Neutrophil (primary cell): ENCODE results near the gene PDK2.

Experiments used
- H3K27ac ChIP-seq: fragments of 200-600 bp; sonication (generic); 2 replicates; pipeline ENCODE4 v1.5.1; 2016; ENCODE audit warnings: mild to moderate bottlenecking, moderate library complexity
- H3K27me3 ChIP-seq: fragments of 200-600 bp; sonication (generic); 2 replicates; pipeline ENCODE4 v1.6.0; 2016; ENCODE audit warnings: mild to moderate bottlenecking
- H3K36me3 ChIP-seq: fragments of 200-600 bp; sonication (generic); 2 replicates; pipeline ENCODE4 v1.5.1; 2017
- H3K4me1 ChIP-seq, 2 experiments: fragments of 200-600 bp in 1 of 2; sonication (generic) in 1 of 2; 1 replicate in 1 of 2; 2 replicates in 1 of 2; pipeline versions ENCODE4 v1.5.1 to v1.6.1; 2013 to 2016; ENCODE audit warnings: low read depth in 1 of 2, low read length in 1 of 2, mild to moderate bottlenecking in 1 of 2, moderate library complexity in 1 of 2; ENCODE audit not compliant: control insufficient read depth in 1 of 2, insufficient read depth in 1 of 2
- H3K4me3 ChIP-seq, 2 experiments: fragments of 200-600 bp in 1 of 2; sonication (generic) in 1 of 2; 1 replicate in 1 of 2; 2 replicates in 1 of 2; pipeline ENCODE4 v1.5.1; 2013 to 2016; ENCODE audit warnings: low read depth in 1 of 2, low read length in 1 of 2, mild to moderate bottlenecking in 1 of 2, moderate library complexity in 1 of 2
- H3K9me3 ChIP-seq: fragments of 200-600 bp; sonication (generic); 2 replicates; pipeline ENCODE4 v1.5.1; 2016
- CTCF ChIP-seq: fragments of 200-600 bp; sonication (generic); IDR thresholded peaks from 2 replicates; pipeline ENCODE4 v1.5.1; 2016; ENCODE audit warnings: antibody characterized with exemption

The PDK2 gene

GRCh38 chr17:50051606-50052005 is 43.5 kb upstream of the PDK2 start:
- H3K4me3 ChIP-seq: no peak overlapping the region
- peaks cover 0 to 16% of the 10 kb centered on the region in 2 experiments for H3K4me1 ChIP-seq
- no peaks in the 10 kb centered on the region for H3K9me3 ChIP-seq
- no peaks in the 10 kb centered on the region for H3K36me3 ChIP-seq
- TF ChIP-seq CTCF: no peak
- H3K27me3 ChIP-seq: peaks cover 62% of the 10 kb centered on the region
- no peak overlapping the region for H3K27ac ChIP-seq

DNA sequence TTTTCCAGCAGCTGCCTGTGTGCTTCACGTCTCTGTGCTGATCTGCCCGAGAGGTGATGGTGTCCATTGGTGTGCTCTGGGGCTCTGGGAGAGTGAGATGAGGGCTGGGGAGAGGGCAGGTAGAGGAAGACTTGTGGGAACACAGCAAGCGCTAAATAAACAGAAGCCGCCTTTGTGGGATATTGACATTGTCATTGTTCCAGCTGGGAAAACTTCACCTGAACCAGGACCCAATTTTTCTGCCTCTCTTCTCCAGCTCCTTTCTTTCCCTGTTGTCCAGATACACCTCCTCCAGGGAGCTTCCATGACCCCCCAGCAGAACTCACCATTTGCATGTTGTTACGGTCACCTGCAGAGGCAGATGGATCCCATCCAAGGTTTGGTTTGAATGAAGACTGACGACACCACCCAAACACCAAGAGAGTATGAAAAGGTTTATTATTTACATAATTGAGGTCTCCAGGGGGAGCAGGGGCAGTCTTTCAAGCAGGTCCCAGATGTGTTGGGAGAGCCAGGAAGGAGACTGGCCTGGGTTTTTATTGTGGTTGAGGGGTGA is 42.8 kb upstream of the PDK2 start:
- Histone ChIP-seq H3K27ac (no peak overlapping the region), H3K36me3 (no peaks in the 10 kb centered on the region), H3K27me3 (peaks cover 69% of the 10 kb centered on the region), H3K4me3 (no peak overlapping the region), H3K4me1 (peaks cover 0 to 16% of the 10 kb centered on the region in 2 experiments), H3K9me3 (no peaks in the 10 kb centered on the region)
- TF ChIP-seq CTCF: no peak

DNA sequence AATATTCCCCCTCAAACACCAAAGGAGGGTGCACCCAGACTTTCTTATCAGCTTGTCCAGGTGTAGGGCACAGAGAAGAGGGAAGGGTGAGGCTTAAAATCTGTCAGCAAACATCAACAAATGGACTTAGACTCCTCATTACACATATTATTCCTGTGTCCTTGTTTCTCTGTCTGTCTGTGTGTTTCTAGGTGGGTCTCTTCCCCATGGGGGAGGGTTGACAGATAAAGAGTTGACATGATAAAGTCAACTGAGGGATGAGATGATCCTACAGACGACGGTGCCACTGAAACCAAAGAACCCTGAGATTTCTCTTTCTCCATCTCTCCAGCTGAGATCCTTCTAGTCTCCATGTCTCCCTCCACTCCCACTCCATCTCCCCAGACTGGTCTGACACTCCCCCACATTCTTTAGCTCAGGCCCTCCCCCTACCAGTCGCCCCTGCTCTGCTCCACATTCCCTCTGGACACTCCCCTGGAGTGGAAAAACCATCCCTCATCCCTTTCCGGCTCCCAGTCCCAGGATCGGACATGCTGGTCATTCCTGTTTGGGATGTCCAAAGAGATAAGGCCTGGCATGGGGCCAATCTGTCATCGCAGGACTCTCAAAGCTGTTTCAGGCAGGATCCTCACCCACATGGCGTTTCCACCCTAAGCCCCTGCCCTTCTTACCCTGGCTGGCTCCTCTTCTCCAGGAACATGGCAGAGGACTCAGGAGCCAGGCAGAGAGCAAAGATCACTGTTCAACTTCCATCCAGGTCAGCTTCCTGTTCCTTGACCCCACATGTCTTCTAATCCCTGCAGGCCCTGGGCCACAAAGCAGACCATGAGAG is 42.1 kb upstream of the PDK2 start:
- Histone ChIP-seq H3K27ac (no peak overlapping the region), H3K9me3 (no peaks in the 10 kb centered on the region), H3K4me3 (no peak overlapping the region), H3K36me3 (no peaks in the 10 kb centered on the region), H3K27me3 (peaks cover 76% of the 10 kb centered on the region), H3K4me1 (peaks cover 0 to 16% of the 10 kb centered on the region in 2 experiments)
- no peak for TF ChIP-seq CTCF

DNA sequence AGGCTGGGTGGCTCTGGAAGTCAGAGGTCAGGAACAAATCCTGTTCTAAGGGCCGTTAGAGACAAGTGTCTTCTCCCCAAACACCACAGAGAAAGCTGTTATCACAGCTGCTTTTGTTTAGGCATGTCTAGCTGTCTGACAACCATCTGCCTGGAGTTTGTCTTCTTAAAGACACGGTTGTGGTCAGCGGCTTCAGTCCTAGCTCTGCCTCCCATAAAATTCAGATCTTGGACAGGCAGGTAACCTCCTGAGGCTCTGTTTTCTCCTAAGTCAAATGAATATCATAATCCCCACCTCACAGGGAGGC is 41.5 kb upstream of the PDK2 start:
- no peaks in the 10 kb centered on the region for H3K9me3 ChIP-seq
- no peaks in the 10 kb centered on the region for H3K36me3 ChIP-seq
- H3K27me3 ChIP-seq: peaks cover 81% of the 10 kb centered on the region
- H3K4me3 ChIP-seq: no peak overlapping the region
- TF ChIP-seq CTCF: no peak
- no peak overlapping the region for H3K27ac ChIP-seq
- peaks cover 0 to 16% of the 10 kb centered on the region in 2 experiments for H3K4me1 ChIP-seq

GRCh38 chr17:50055055-50055425 is 40.1 kb upstream of the PDK2 start:
- no peaks in the 10 kb centered on the region for H3K9me3 ChIP-seq
- no peak overlapping the region for H3K4me3 ChIP-seq
- H3K27ac ChIP-seq: no peak overlapping the region
- no peaks in the 10 kb centered on the region for H3K36me3 ChIP-seq
- H3K27me3 ChIP-seq: peaks cover 89% of the 10 kb centered on the region
- TF ChIP-seq CTCF: no peak
- peaks cover 0 to 16% of the 10 kb centered on the region in 2 experiments for H3K4me1 ChIP-seq
